CD14-positive monocyte (primary cell): ENCODE data around the gene RBFOX1. TPM values are rescaled to one million over a fixed set of nuclear protein-coding genes. Genes with fewer than 3 reads are reported as not detected.

Source experiments
- DNase-seq, 3 donors: peaks; one replicate each; pipeline ENCODE4 v3.0.0-alpha.2; 2011 to 2022
- H2AFZ ChIP-seq: 2 replicates; pipeline ENCODE4 v1.6.0; 2012; ENCODE audit warnings: mild to moderate bottlenecking, low read depth, low read length, inconsistent platforms; ENCODE audit not compliant: insufficient read depth, poor library complexity, severe bottlenecking
- H3K27ac ChIP-seq, 2 donors: 1 replicate in 1 of 2; 2 replicates in 1 of 2; pipeline ENCODE4 v1.5.1; 2012 to 2013; ENCODE audit warnings: low read length in 2 of 2, control low read depth in 1 of 2, inconsistent platforms in 1 of 2, low read depth in 1 of 2, mild to moderate bottlenecking in 1 of 2
- H3K27me3 ChIP-seq, 2 donors: one replicate each; pipeline versions ENCODE4 v1.6.0 to v1.6.1; 2011 to 2013; ENCODE audit warnings: low read length in 2 of 2; ENCODE audit not compliant: control insufficient read depth in 2 of 2, insufficient read depth in 2 of 2
- H3K36me3 ChIP-seq, 2 donors: replicated peaks in 1 of 2; 1 replicate in 1 of 2; 2 replicates in 1 of 2; pipeline versions ENCODE4 v1.5.1 to v1.6.1; 2012 to 2013; ENCODE audit warnings: low read length in 2 of 2, control low read depth in 1 of 2, inconsistent platforms in 1 of 2, mild to moderate bottlenecking in 1 of 2; ENCODE audit not compliant: insufficient read depth in 2 of 2, control insufficient read depth in 1 of 2
- H3K4me1 ChIP-seq, 2 donors: 1 replicate in 1 of 2; 2 replicates in 1 of 2; pipeline versions ENCODE4 v1.5.1 to v1.6.1; 2012 to 2013; ENCODE audit warnings: low read length in 2 of 2, control low read depth in 1 of 2, inconsistent platforms in 1 of 2, mild to moderate bottlenecking in 1 of 2, moderate library complexity in 1 of 2; ENCODE audit not compliant: insufficient read depth in 2 of 2, control insufficient read depth in 1 of 2
- H3K4me2 ChIP-seq: replicated peaks from 2 replicates; pipeline ENCODE3; 2012; ENCODE audit warnings: low read length, moderate library complexity, mild to moderate bottlenecking; ENCODE audit not compliant: poor library complexity, severe bottlenecking; ENCODE audit errors: extremely low read depth
- H3K4me3 ChIP-seq, 3 experiments: fragments of 200-600 bp in 1 of 3; sonication (generic) in 1 of 3; replicated peaks in 1 of 3; 1 replicate in 2 of 3; 2 replicates in 1 of 3; pipeline ENCODE4 v1.5.1; 2011 to 2013; ENCODE audit warnings: low read length in 3 of 3, mild to moderate bottlenecking in 3 of 3, control low read depth in 2 of 3, low read depth in 2 of 3, inconsistent platforms in 1 of 3, moderate library complexity in 1 of 3
- H3K79me2 ChIP-seq: 2 replicates; pipeline ENCODE4 v1.6.0; 2012; ENCODE audit warnings: mild to moderate bottlenecking, control low read depth, inconsistent platforms, low read length, moderate library complexity; ENCODE audit not compliant: insufficient read depth
- H3K9ac ChIP-seq: 2 replicates; pipeline ENCODE4 v1.6.0; 2017; ENCODE audit warnings: low read length, mild to moderate bottlenecking; ENCODE audit not compliant: insufficient read depth, poor library complexity, severe bottlenecking
- H3K9me3 ChIP-seq, 2 donors: replicated peaks in 1 of 2; 1 replicate in 1 of 2; 2 replicates in 1 of 2; pipeline versions ENCODE4 v1.5.1 to v1.6.1; 2012 to 2013; ENCODE audit warnings: low read length in 2 of 2, control low read depth in 1 of 2; ENCODE audit not compliant: control insufficient read depth in 1 of 2, insufficient read depth in 1 of 2
- H4K20me1 ChIP-seq: 2 replicates; pipeline ENCODE4 v1.6.0; 2012; ENCODE audit warnings: mild to moderate bottlenecking, low read length, control low read depth, moderate library complexity; ENCODE audit not compliant: insufficient read depth
- H3K27ac Mint-ChIP-seq, 7 donors: one replicate each; pipeline ENCODE4 v1.8.0; 2020; ENCODE audit warnings: mild to moderate bottlenecking in 7 of 7, mixed read lengths in 7 of 7, moderate library complexity in 6 of 7, inconsistent platforms in 2 of 7
- H3K27me3 Mint-ChIP-seq, 3 donors: one replicate each; pipeline ENCODE4 v1.8.0; 2021 to 2022; ENCODE audit warnings: low read depth in 3 of 3, mild to moderate bottlenecking in 3 of 3, mixed read lengths in 3 of 3, moderate library complexity in 3 of 3, inconsistent platforms in 1 of 3
- H3K36me3 Mint-ChIP-seq, 2 donors: one replicate each; pipeline ENCODE4 v1.8.0; 2020; ENCODE audit warnings: mixed read lengths in 2 of 2, inconsistent platforms in 1 of 2, mild to moderate bottlenecking in 1 of 2
- H3K4me1 Mint-ChIP-seq: one replicate; pipeline ENCODE4 v1.8.0; 2020; ENCODE audit warnings: mild to moderate bottlenecking, mixed read lengths
- H3K4me3 Mint-ChIP-seq, 2 donors: one replicate each; pipeline ENCODE4 v1.8.0; 2020; ENCODE audit warnings: mild to moderate bottlenecking in 2 of 2, mixed read lengths in 2 of 2, moderate library complexity in 1 of 2
- H3K9me3 Mint-ChIP-seq, 7 donors: one replicate each; pipeline ENCODE4 v1.8.0; 2020 to 2022; ENCODE audit warnings: mixed read lengths in 7 of 7, mild to moderate bottlenecking in 6 of 7, moderate library complexity in 6 of 7, inconsistent platforms in 2 of 7
- WGBS: methylation state at CpG from one replicate; pipeline ENCODE4 v1.1.5; 2013; ENCODE audit warnings: missing lambda C conversion rate; ENCODE audit not compliant: insufficient coverage; 5-methylcytosine and 5-hydroxymethylcytosine counted together
- intact Hi-C, 2 donors: fragments of 100-400 bp; cut with micrococcal nuclease; formaldehyde crosslinking; loops; one replicate each; pipeline versions ENCODE4 v1.15.0 to v1.15.1; 2023
- polyA plus RNA-seq, 3 donors: library from polyadenylated mRNA; depleted of rRNA in 1 of 3; unstranded in 2 of 3; stranded (reverse) in 1 of 3; fragments of 300-500 nt in 2 of 3; fragments of >200 nt in 1 of 3; fragmentation: Illumina TruSeq in 2 of 3; gene quantifications; 1 replicate in 2 of 3; 2 replicates in 1 of 3; pipeline ENCODE4 v1.2.3, GENCODE V29; 2012 to 2021
- TF ChIP-seq, protein P1 (sequence below): fragments of 200-600 bp; IDR thresholded peaks from one replicate; pipeline ENCODE4 v1.8.0; 2022; ENCODE audit warnings: antibody characterized with exemption, mild to moderate bottlenecking

RBFOX1 gene
- polyA plus RNA-seq, 3 donors, result not detected

DNA sequence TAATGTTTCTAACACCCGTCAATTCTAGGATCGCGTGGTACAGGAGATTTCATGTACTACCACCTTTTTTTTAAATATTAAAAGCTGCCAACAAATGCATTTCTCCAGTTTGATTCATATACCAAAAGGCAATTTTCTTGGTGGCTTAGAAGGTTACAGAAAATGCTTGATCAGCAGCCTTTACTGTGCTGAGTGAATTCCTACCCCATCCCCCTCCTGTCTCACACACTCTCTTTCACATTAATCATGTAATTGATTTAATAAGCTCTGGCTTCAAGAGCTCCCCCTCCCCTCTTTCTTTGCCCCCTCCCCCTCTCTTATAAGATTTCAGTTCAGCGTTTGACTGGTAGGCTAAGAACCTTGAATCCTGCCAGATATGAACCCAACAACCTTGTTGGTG lies 110.5 kb downstream of the RBFOX1 start:
- Histone ChIP-seq H3K27me3 (no peaks in the 10 kb centered on the region), H4K20me1 (no peaks in the 10 kb centered on the region), H3K9ac (no peak overlapping the region), H3K79me2 (no peaks in the 10 kb centered on the region), H3K9me3 (no peaks in the 10 kb centered on the region), H3K27ac (no peak overlapping the region), H2AFZ (no peak overlapping the region), H3K4me1 (no peaks in the 10 kb centered on the region), H3K4me3 (no peak overlapping the region), H3K36me3 (no peaks in the 10 kb centered on the region), H3K4me2 (no peak overlapping the region)
- Mint-ChIP-seq H3K4me3 (no peak overlapping the region), H3K4me1 (no peaks in the 10 kb centered on the region), H3K27me3 (peaks cover 1 to 5% (median 1%) of the 10 kb centered on the region in 3 donors), H3K9me3 (peaks cover 0 to 7% (median 2%) of the 10 kb centered on the region in 7 donors), H3K36me3 (no peaks in the 10 kb centered on the region), H3K27ac (no peak overlapping the region)
- no CpG with 5 or more reads among the region's 4 CpGs for WGBS
- TF ChIP-seq, protein P1, sequence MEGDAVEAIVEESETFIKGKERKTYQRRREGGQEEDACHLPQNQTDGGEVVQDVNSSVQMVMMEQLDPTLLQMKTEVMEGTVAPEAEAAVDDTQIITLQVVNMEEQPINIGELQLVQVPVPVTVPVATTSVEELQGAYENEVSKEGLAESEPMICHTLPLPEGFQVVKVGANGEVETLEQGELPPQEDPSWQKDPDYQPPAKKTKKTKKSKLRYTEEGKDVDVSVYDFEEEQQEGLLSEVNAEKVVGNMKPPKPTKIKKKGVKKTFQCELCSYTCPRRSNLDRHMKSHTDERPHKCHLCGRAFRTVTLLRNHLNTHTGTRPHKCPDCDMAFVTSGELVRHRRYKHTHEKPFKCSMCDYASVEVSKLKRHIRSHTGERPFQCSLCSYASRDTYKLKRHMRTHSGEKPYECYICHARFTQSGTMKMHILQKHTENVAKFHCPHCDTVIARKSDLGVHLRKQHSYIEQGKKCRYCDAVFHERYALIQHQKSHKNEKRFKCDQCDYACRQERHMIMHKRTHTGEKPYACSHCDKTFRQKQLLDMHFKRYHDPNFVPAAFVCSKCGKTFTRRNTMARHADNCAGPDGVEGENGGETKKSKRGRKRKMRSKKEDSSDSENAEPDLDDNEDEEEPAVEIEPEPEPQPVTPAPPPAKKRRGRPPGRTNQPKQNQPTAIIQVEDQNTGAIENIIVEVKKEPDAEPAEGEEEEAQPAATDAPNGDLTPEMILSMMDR, result no peak
- DNase-seq, result no peak
- intact Hi-C loops, result no loop called here

DNA sequence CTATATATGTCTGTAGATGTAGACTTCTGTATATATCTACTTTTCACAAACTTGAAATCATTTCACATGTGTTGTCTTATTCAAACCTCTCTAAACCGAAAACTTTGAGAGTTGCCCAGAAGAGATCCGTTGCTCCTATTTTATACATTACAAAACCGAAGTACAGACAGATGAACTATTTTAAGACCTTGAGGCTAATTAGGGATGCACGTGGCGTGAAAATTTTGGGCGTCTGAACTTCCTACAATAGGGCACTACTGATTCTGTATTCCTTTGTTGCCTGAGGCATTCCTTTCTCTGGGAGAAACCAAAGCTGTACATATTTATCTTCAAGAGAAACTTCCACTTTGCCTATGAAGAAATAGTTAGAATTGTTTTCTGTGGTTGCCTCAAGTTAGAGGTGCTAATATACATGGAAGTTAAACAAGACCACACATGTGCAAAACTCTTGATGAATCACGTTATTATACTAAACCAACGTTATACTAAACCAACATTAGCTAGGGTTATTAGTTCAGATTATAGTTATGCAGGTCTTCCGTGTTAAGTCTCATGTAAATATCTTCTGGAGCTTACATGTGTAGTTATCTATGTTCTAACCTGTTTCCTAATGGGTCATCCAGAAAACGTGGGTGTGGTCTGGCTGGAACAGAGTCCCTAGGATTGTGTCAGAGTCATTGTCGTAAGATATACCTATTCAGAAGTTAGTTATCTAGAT lies 111.2 kb downstream of the RBFOX1 start:
- Mint-ChIP-seq H3K9me3 (peaks cover 0 to 8% (median 3%) of the 10 kb centered on the region in 7 donors), H3K4me3 (no peak overlapping the region), H3K27ac (no peak overlapping the region), H3K27me3 (peaks cover 1 to 3% (median 1%) of the 10 kb centered on the region in 3 donors), H3K36me3 (no peaks in the 10 kb centered on the region), H3K4me1 (no peaks in the 10 kb centered on the region)
- no peaks in the 10 kb centered on the region for H3K79me2 ChIP-seq
- no peaks in the 10 kb centered on the region for H3K9me3 ChIP-seq
- no peak overlapping the region for H3K9ac ChIP-seq
- TF ChIP-seq, protein P1, result no peak
- no peaks in the 10 kb centered on the region for H3K36me3 ChIP-seq
- H3K4me2 ChIP-seq, result no peak overlapping the region
- WGBS, result 76% methylated on average over 8 of the region's 11 CpGs
- H3K27me3 ChIP-seq, result no peaks in the 10 kb centered on the region
- DNase-seq, result no peak
- H3K4me1 ChIP-seq, result no peaks in the 10 kb centered on the region
- H4K20me1 ChIP-seq, result no peaks in the 10 kb centered on the region
- no peak overlapping the region for H2AFZ ChIP-seq
- intact Hi-C loops, result no loop called here
- no peak overlapping the region for H3K4me3 ChIP-seq
- H3K27ac ChIP-seq, result no peak overlapping the region
